Measurements from ENCODE around the gene ASPHD1.

GRCh38 chr16:29909391-29909790, 9.1 kb downstream of the ASPHD1 start:
- no peak for TF ChIP-seq SP2 (IDR thresholded peaks at IDR 0.05; ENCODE audit: low read length)
- no peak for TF ChIP-seq BCL11A (IDR thresholded peaks at IDR 0.05; ENCODE audit: low read depth in 2 of 2, low read length in 2 of 2)

Measured in H1 (cell line).